ENCODE data around the gene ZNF530.

The ZNF530 gene

GRCh38 chr19:57655443-57655842 lies 55.8 kb downstream of the ZNF530 start:
- Histone ChIP-seq H2AFZ (ENCODE audit: low read depth) (no peak overlapping the region), H3K27ac (no peak overlapping the region)

DNA sequence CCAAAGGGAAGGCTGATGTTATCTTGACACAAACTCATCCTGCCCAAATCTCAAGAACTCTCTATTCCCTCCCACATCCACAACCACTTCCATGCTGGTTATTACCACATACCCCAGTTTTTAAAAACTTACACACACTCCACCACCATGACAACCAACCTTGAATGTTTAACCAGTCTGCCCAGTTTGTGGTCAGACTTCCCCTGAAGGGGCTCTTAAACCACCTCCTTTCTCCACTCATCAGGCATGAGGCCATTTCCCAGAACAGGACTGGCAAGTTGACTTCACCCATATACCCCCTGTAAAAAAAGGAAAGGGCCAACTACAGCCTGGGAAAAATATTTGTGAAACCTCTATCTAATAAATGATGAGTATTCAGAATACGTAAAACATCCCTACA lies 56.7 kb downstream of the ZNF530 start:
- H3K9ac ChIP-seq: no peak overlapping the region
- H2AFZ ChIP-seq (ENCODE audit: low read depth): no peak overlapping the region
- TF ChIP-seq CTCF (conservative IDR thresholded peaks at IDR 0.05; ENCODE audit: low read depth, low read length): no peak
- no peaks in the 10 kb centered on the region for H3K79me2 ChIP-seq (ENCODE audit: insufficient read depth, low read depth)
- H3K4me3 ChIP-seq (IDR thresholded peaks at IDR 0.05; ENCODE audit: insufficient read depth, low read depth, low read length): no peak overlapping the region
- no peaks in the 10 kb centered on the region for H4K20me1 ChIP-seq (ENCODE audit: insufficient read depth)
- no peaks in the 10 kb centered on the region for H3K36me3 ChIP-seq (ENCODE audit: insufficient read depth)
- no peak overlapping the region for H3K27ac ChIP-seq
- no peak overlapping the region for H3K4me2 ChIP-seq
- no peaks in the 10 kb centered on the region for H3K27me3 ChIP-seq (ENCODE audit: insufficient read depth, low read depth)
- no peaks in the 10 kb centered on the region for H3K4me1 ChIP-seq (ENCODE audit: low read depth, poor library complexity, severe bottlenecking)

More at GRCh38 chr19:57655443-57655842, 55.8 kb downstream of the ZNF530 start:
- no peaks in the 10 kb centered on the region for H4K20me1 ChIP-seq (ENCODE audit: insufficient read depth)
- no peaks in the 10 kb centered on the region for H3K27me3 ChIP-seq (ENCODE audit: insufficient read depth, low read depth)
- no peak overlapping the region for H3K4me2 ChIP-seq
- H3K4me3 ChIP-seq (IDR thresholded peaks at IDR 0.05; ENCODE audit: insufficient read depth, low read depth, low read length): no peak overlapping the region
- H3K9ac ChIP-seq: no peak overlapping the region
- H3K36me3 ChIP-seq (ENCODE audit: insufficient read depth): no peaks in the 10 kb centered on the region
- no peaks in the 10 kb centered on the region for H3K79me2 ChIP-seq (ENCODE audit: insufficient read depth, low read depth)
- TF ChIP-seq CTCF (conservative IDR thresholded peaks at IDR 0.05; ENCODE audit: low read depth, low read length): no peak
- no peaks in the 10 kb centered on the region for H3K4me1 ChIP-seq (ENCODE audit: low read depth, poor library complexity, severe bottlenecking)

Measured in KMS-11 (cell line).